Stomach (tissue), 4 donors: ENCODE measurements around the gene QRICH1.

Experiments used
- CTCF ChIP-seq, 7 experiments: fragments of 450-650 bp in 4 of 7; fragments of 200-600 bp in 3 of 7; sonication (generic) in 3 of 7; IDR thresholded peaks; one replicate each; pipeline ENCODE4 v1.5.1; 2016 to 2019; ENCODE audit warnings: antibody characterized with exemption in 7 of 7, control low read depth in 2 of 7, mild to moderate bottlenecking in 1 of 7
- EP300 ChIP-seq: sonication (generic); formaldehyde crosslinking; IDR thresholded peaks from one replicate; pipeline ENCODE4 v1.6.1; 2017; ENCODE audit warnings: antibody characterized with exemption
- POLR2A ChIP-seq, 4 donors: fragments of 450-650 bp; IDR thresholded peaks; one replicate each; pipeline ENCODE4 v1.6.1; 2016; ENCODE audit warnings: antibody characterized with exemption in 4 of 4, control low read depth in 2 of 4, mild to moderate bottlenecking in 1 of 4, moderate library complexity in 1 of 4
- POLR2AphosphoS5 ChIP-seq, 3 donors: sonication (generic); formaldehyde crosslinking; IDR thresholded peaks; one replicate each; pipeline ENCODE4 v1.6.1; 2016; ENCODE audit warnings: antibody characterized with exemption in 3 of 3

GRCh38 chr3:49016414-49017228 is 77.2 kb downstream of the QRICH1 start:
- TF ChIP-seq POLR2A (IDR thresholded peaks at IDR 0.05), result no peak
- no peak for TF ChIP-seq CTCF (IDR thresholded peaks at IDR 0.05)
- TF ChIP-seq EP300, result no peak
- no peak for TF ChIP-seq POLR2AphosphoS5 (IDR thresholded peaks at IDR 0.05)
